Retinal pigment epithelial cell (primary cell): ENCODE data around the gene ECI2.
"Not testable (repeated sequence)": the region's sequence is repeated elsewhere in the genome, so short reads cannot be mapped to it uniquely, and the experiment has no call there.

Experiments used
- DNase-seq: peaks from one replicate; pipeline ENCODE4 v3.0.0-alpha.2; 2010; ENCODE audit warnings: low read depth
- H3K4me3 ChIP-seq: 2 replicates; pipeline ENCODE4 v1.5.1; 2011; ENCODE audit warnings: mild to moderate bottlenecking, low read length, control low read depth, moderate library complexity
- TF ChIP-seq, protein P1 (sequence below): conservative IDR thresholded peaks from 2 replicates; pipeline ENCODE4 v1.5.1; 2011; ENCODE audit warnings: low read depth, low read length, control low read depth, inconsistent platforms

ECI2 gene

DNA sequence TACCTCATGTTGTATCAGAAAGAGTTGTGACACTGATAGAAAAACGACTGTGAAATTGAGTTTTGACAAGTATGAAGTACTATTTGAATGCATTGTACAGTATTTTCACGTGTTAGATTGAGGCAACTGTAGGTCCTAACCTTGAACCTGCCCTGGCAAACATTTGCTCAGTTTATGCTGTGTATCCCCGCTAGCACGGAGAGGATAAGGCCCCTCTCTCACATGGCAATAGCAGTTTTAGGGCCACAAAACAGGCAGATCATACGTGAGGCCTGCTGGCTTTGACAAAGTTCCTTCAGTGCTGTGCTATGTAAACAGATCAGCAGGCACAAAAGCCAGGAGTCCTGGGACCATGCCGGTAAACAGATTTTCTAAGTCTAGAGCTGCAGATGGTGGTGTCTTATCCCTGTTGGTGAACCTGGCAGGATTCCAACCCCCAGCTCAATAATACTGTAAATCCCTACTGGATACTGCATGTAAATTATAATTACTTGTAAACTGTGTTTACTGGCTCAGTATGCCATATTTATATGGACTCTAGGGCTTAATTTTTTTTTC, 32.6 kb downstream of the ECI2 start:
- no peak overlapping the region for H3K4me3 ChIP-seq
- DNase-seq: peak; percentile 43
- TF ChIP-seq, protein P1, sequence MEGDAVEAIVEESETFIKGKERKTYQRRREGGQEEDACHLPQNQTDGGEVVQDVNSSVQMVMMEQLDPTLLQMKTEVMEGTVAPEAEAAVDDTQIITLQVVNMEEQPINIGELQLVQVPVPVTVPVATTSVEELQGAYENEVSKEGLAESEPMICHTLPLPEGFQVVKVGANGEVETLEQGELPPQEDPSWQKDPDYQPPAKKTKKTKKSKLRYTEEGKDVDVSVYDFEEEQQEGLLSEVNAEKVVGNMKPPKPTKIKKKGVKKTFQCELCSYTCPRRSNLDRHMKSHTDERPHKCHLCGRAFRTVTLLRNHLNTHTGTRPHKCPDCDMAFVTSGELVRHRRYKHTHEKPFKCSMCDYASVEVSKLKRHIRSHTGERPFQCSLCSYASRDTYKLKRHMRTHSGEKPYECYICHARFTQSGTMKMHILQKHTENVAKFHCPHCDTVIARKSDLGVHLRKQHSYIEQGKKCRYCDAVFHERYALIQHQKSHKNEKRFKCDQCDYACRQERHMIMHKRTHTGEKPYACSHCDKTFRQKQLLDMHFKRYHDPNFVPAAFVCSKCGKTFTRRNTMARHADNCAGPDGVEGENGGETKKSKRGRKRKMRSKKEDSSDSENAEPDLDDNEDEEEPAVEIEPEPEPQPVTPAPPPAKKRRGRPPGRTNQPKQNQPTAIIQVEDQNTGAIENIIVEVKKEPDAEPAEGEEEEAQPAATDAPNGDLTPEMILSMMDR: no peak

DNA sequence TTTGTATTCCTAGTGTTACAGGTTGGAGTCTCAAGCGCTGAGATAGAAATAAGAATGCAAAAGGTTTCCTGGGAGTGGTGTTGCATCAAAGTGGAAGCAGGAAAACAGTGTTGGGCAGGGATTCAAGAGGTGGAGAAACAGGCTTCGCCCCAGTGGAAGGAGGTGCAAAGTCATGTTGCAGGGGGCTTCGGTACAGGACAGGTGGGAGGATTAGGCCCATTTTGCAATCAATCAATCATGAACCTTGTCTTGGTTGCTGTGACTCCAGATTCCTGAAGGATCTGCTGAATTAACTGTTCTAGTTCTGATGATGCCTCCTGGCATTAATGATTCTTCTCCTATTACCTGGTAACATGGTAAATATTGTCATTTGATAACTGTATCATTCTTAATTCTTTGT, 34.1 kb downstream of the ECI2 start:
- no peak overlapping the region for H3K4me3 ChIP-seq
- no peak for DNase-seq
- TF ChIP-seq, protein P1: no peak

DNA sequence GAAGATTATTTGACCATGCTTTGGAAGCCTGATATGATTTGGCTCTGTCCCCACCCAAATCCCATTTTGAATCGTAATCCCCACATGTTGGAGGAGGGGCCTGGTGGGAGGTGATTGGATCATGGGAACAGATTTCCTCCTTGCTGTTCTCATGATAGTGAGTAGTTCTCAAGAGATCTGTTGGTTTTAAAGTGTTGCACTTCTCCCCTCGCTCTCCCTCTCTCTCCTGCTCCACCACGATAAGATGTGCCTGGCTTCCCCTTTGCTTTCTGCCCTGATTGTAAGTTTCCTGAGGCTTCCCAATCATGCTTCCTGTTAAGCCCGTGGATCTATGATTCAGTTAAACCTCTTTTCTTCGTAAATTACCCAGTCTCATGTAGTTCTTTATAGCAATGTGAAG, 34.7 kb downstream of the ECI2 start:
- H3K4me3 ChIP-seq: no peak overlapping the region
- no peak for DNase-seq
- TF ChIP-seq, protein P1: no peak

GRCh38 chr6:4093288-4093687, 42.1 kb downstream of the ECI2 start:
- H3K4me3 ChIP-seq: no peak overlapping the region
- DNase-seq: no peak
- TF ChIP-seq, protein P1: no peak

GRCh38 chr6:4091941-4092340, 43.4 kb downstream of the ECI2 start:
- TF ChIP-seq, protein P1: no peak
- H3K4me3 ChIP-seq: no peak overlapping the region
- DNase-seq: no peak

DNA sequence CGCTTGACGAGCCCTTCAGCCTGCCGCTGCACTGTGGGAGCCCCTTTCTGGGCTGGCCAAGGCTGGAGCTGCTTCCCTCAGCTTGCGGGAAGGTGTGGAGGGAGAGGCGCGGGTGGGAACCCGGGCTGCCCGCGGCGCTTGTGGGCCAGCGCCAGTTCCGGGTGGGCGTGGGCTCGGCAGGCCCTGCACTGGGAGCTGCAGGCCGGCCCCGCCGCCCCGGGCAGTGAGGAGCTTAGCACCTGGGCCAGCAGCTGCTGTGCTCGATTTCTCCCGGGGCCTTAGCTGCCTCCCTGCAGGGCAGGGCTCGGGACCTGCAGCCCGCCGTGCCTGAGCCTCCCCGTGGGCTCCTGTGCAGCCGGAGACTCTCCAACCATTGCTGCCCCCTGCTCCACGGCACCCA, 45.3 kb downstream of the ECI2 start:
- DNase-seq, H3K4me3 ChIP-seq: not testable (repeated sequence)

DNA sequence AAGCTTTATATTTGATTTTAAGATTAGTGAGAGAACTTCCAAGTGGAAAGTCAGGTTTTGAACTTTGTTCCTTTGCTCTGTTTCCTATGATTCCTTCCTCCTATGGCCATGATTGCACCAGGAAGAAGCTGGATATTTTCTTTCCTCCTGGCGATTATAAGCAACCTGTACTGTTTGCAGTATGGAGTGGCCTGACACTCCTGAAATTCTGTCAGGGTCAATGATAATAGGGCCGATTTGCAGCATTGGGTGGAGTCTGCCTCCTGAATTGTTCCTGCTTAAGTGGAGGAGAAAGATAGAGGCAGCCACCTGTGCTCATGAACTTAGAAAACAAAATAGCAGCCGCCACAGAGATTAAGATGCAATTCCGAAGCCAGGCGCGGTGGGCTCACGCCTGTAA, 46.7 kb downstream of the ECI2 start:
- TF ChIP-seq, protein P1: no peak
- H3K4me3 ChIP-seq: no peak overlapping the region
- DNase-seq: no peak

DNA sequence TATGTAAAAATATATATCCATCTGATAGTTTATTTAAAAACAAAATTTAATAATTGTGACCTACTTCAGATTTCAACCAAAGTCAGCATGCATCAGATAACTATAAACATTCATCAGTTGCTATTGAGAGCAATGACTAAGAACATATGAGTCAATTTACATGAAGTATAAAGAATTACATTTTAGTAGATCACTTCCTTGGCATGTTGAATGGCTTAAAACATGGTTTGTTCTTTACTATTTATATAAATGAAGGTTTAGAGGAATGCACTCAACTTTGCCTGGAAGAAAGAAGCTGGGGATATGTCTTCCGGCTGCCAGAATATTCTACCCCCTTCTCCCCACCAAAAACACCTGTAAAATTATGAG, 50.1 kb downstream of the ECI2 start:
- no peak overlapping the region for H3K4me3 ChIP-seq
- TF ChIP-seq, protein P1: no peak
- no peak for DNase-seq
